ENCODE data around the gene ZSWIM6. TPM values are rescaled to one million over a fixed set of nuclear protein-coding genes. Genes with fewer than 3 reads are reported as not detected.
A peak's percentile ranks its signal among the peaks of the same experiment; 100 is the strongest.

ZSWIM6 gene
- total RNA-seq, 1 donor from 2014 or later: 40.1 TPM

GRCh38 chr5:61423487-61424145 lies 91.6 kb downstream of the ZSWIM6 start:
- peak overlapping the region; percentile 23 for H3K4me2 ChIP-seq (ENCODE audit: low read length)
- Mint-ChIP-seq H3K27ac (ENCODE audit: unreplicated experiment) (no peak overlapping the region), H3K27me3 (ENCODE audit: low read depth, unreplicated experiment) (no peaks in the 10 kb centered on the region), H3K4me1 (ENCODE audit: low read depth, unreplicated experiment) (peaks cover 22% of the 10 kb centered on the region), H3K9me3 (ENCODE audit: unreplicated experiment) (peaks cover 3% of the 10 kb centered on the region), H3K4me3 (ENCODE audit: unreplicated experiment) (no peak overlapping the region), H3K36me3 (ENCODE audit: low read depth, unreplicated experiment) (peaks cover 6% of the 10 kb centered on the region)
- H3K79me2 ChIP-seq (ENCODE audit: insufficient read depth, low read length): peaks cover 100% of the 10 kb centered on the region
- TF ChIP-seq EZH2 (IDR thresholded peaks at IDR 0.05; ENCODE audit: insufficient read depth, low read length): no peak
- TF ChIP-seq, protein P1, sequence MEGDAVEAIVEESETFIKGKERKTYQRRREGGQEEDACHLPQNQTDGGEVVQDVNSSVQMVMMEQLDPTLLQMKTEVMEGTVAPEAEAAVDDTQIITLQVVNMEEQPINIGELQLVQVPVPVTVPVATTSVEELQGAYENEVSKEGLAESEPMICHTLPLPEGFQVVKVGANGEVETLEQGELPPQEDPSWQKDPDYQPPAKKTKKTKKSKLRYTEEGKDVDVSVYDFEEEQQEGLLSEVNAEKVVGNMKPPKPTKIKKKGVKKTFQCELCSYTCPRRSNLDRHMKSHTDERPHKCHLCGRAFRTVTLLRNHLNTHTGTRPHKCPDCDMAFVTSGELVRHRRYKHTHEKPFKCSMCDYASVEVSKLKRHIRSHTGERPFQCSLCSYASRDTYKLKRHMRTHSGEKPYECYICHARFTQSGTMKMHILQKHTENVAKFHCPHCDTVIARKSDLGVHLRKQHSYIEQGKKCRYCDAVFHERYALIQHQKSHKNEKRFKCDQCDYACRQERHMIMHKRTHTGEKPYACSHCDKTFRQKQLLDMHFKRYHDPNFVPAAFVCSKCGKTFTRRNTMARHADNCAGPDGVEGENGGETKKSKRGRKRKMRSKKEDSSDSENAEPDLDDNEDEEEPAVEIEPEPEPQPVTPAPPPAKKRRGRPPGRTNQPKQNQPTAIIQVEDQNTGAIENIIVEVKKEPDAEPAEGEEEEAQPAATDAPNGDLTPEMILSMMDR (IDR thresholded peaks at IDR 0.05; ENCODE audit: insufficient read depth, low read depth, low read length): no peak
- no peak overlapping the region for H3K27ac ChIP-seq (ENCODE audit: low read depth, low read length)
- DNase-seq (ENCODE audit: low read depth) (no peak), FAIRE-seq (peak; percentile 93)
- H2AFZ ChIP-seq (ENCODE audit: low read depth, low read length): no peak overlapping the region
- no peaks in the 10 kb centered on the region for H3K9me3 ChIP-seq (ENCODE audit: insufficient read depth, low read depth, low read length)
- peaks cover 94% of the 10 kb centered on the region for H4K20me1 ChIP-seq (ENCODE audit: insufficient read depth, low read length)
- H3K36me3 ChIP-seq (ENCODE audit: insufficient read depth, low read length): no peaks in the 10 kb centered on the region
- H3K27me3 ChIP-seq (ENCODE audit: insufficient read depth, low read length): no peaks in the 10 kb centered on the region
- H3K9ac ChIP-seq (ENCODE audit: low read length): no peak overlapping the region
- H3K4me1 ChIP-seq (ENCODE audit: insufficient read depth, low read length): no peaks in the 10 kb centered on the region
- no peak overlapping the region for H3K4me3 ChIP-seq (ENCODE audit: insufficient read depth, low read depth, low read length)

- H3K4me2 ChIP-seq (ENCODE audit: low read length): no peak overlapping the region
- H3K4me3 ChIP-seq (ENCODE audit: insufficient read depth, low read depth, low read length): no peak overlapping the region
- peaks cover 96% of the 10 kb centered on the region for H4K20me1 ChIP-seq (ENCODE audit: insufficient read depth, low read length)
- H2AFZ ChIP-seq (ENCODE audit: low read depth, low read length): no peak overlapping the region
- no peaks in the 10 kb centered on the region for H3K27me3 ChIP-seq (ENCODE audit: insufficient read depth, low read length)
- no peaks in the 10 kb centered on the region for H3K36me3 ChIP-seq (ENCODE audit: insufficient read depth, low read length)
- peaks cover 3% of the 10 kb centered on the region for H3K9me3 Mint-ChIP-seq (ENCODE audit: unreplicated experiment)
- H3K79me2 ChIP-seq (ENCODE audit: insufficient read depth, low read length): peaks cover 100% of the 10 kb centered on the region
- no peak overlapping the region for H3K9ac ChIP-seq (ENCODE audit: low read length)
- TF ChIP-seq, protein P1 (IDR thresholded peaks at IDR 0.05; ENCODE audit: insufficient read depth, low read depth, low read length): no peak
- no peak for TF ChIP-seq EZH2 (IDR thresholded peaks at IDR 0.05; ENCODE audit: insufficient read depth, low read length)
- H3K27me3 Mint-ChIP-seq (ENCODE audit: low read depth, unreplicated experiment): no peaks in the 10 kb centered on the region
- H3K36me3 Mint-ChIP-seq (ENCODE audit: low read depth, unreplicated experiment): peaks cover 9% of the 10 kb centered on the region
- no peak overlapping the region for H3K27ac Mint-ChIP-seq (ENCODE audit: unreplicated experiment)
- FAIRE-seq (no peak), DNase-seq (ENCODE audit: low read depth) (no peak)
- no peak overlapping the region for H3K4me3 Mint-ChIP-seq (ENCODE audit: unreplicated experiment)
- no peaks in the 10 kb centered on the region for H3K4me1 ChIP-seq (ENCODE audit: insufficient read depth, low read length)
- H3K9me3 ChIP-seq (ENCODE audit: insufficient read depth, low read depth, low read length): no peaks in the 10 kb centered on the region
- H3K4me1 Mint-ChIP-seq (ENCODE audit: low read depth, unreplicated experiment): peaks cover 30% of the 10 kb centered on the region
- no peak overlapping the region for H3K27ac ChIP-seq (ENCODE audit: low read depth, low read length)
Measured at GRCh38 chr5:61425918-61426317, 93.9 kb downstream of the ZSWIM6 start.

DNA sequence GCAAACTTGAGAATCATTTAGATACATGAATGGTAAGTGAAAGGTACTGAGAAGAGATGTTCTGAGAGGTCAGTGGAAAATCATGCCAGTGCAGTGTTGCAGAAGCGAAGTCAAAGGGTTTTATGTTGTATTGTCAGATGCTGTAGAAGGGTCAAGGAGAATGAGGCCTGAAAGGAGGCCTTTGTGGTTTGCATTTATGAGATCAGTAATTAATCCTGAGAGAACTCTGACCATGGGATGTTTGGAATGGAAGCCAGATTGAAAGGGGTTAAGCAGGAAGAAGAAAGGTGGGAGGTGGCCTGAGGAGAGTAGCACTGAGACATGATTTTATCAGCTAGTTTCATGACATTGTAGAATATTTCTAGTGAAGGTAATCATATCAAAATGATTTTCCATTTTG lies 97.8 kb downstream of the ZSWIM6 start:
- Mint-ChIP-seq H3K9me3 (ENCODE audit: unreplicated experiment) (no peaks in the 10 kb centered on the region), H3K27ac (ENCODE audit: unreplicated experiment) (peak overlapping the region; percentile 3), H3K4me3 (ENCODE audit: unreplicated experiment) (no peak overlapping the region), H3K27me3 (ENCODE audit: low read depth, unreplicated experiment) (no peaks in the 10 kb centered on the region), H3K36me3 (ENCODE audit: low read depth, unreplicated experiment) (peaks cover 3% of the 10 kb centered on the region), H3K4me1 (ENCODE audit: low read depth, unreplicated experiment) (peaks cover 23% of the 10 kb centered on the region)
- H3K9me3 ChIP-seq (ENCODE audit: insufficient read depth, low read depth, low read length): no peaks in the 10 kb centered on the region
- H3K27me3 ChIP-seq (ENCODE audit: insufficient read depth, low read length): no peaks in the 10 kb centered on the region
- peaks cover 84% of the 10 kb centered on the region for H4K20me1 ChIP-seq (ENCODE audit: insufficient read depth, low read length)
- no peak overlapping the region for H3K9ac ChIP-seq (ENCODE audit: low read length)
- no peak overlapping the region for H3K4me3 ChIP-seq (ENCODE audit: insufficient read depth, low read depth, low read length)
- no peak overlapping the region for H3K27ac ChIP-seq (ENCODE audit: low read depth, low read length)
- H3K36me3 ChIP-seq (ENCODE audit: insufficient read depth, low read length): no peaks in the 10 kb centered on the region
- H3K4me2 ChIP-seq (ENCODE audit: low read length): no peak overlapping the region
- FAIRE-seq (no peak), DNase-seq (ENCODE audit: low read depth) (no peak)
- H2AFZ ChIP-seq (ENCODE audit: low read depth, low read length): no peak overlapping the region
- TF ChIP-seq, protein P1 (IDR thresholded peaks at IDR 0.05; ENCODE audit: insufficient read depth, low read depth, low read length): no peak
- TF ChIP-seq EZH2 (IDR thresholded peaks at IDR 0.05; ENCODE audit: insufficient read depth, low read length): no peak
- no peaks in the 10 kb centered on the region for H3K4me1 ChIP-seq (ENCODE audit: insufficient read depth, low read length)
- peaks cover 91% of the 10 kb centered on the region for H3K79me2 ChIP-seq (ENCODE audit: insufficient read depth, low read length)
